Adipose tissue (tissue), 3 donors: ENCODE measurements around the gene MUC2. TPM values are rescaled to one million over a fixed set of nuclear protein-coding genes. Genes with fewer than 3 reads are reported as not detected.

ENCODE experiments used
- H3K27ac ChIP-seq: one replicate; pipeline ENCODE4 v1.5.1; 2013; ENCODE audit warnings: low read depth, low read length
- WGBS, 3 donors: extraction: QIAGEN DNeasy Blood & Tissue Kit; methylation state at CpG; one replicate each; pipeline ENCODE4 v1.1.7; 2013; 5-methylcytosine and 5-hydroxymethylcytosine counted together
- polyA plus RNA-seq, 3 donors: library from polyadenylated mRNA; stranded (reverse); fragments of 200-250 nt; gene quantifications; one replicate each; pipeline ENCODE4 v1.2.3, GENCODE V29; 2013
- donor health status: healthy with polysubstance abuse.
- donor health status: Bipolar disorder and iron deficiency.
- donor health status: healthy.

Gene MUC2
- polyA plus RNA-seq, 3 donors, result 0.01 to 0.31 TPM; not detected in 1

- no peak overlapping the region for H3K27ac ChIP-seq
- 84 to 86% (median 85%) methylated on average over 12 of the region's 12 CpGs for WGBS, 3 donors
Observed at GRCh38 chr11:1091332-1092083, 16.8 kb downstream of the MUC2 start.

GRCh38 chr11:1092145-1092670 lies 17.5 kb downstream of the MUC2 start:
- no peak overlapping the region for H3K27ac ChIP-seq
- WGBS, 3 donors, result 62 to 70% (median 69%) methylated on average over 16 to 17 of the region's 17 CpGs

- 77 to 84% (median 78%) methylated on average over 7 of the region's 7 CpGs for WGBS, 3 donors
- no peak overlapping the region for H3K27ac ChIP-seq
Observed at GRCh38 chr11:1092919-1093318, 18.2 kb downstream of the MUC2 start.

- no peak overlapping the region for H3K27ac ChIP-seq
- WGBS, 3 donors, result 91 to 96% (median 95%) methylated on average over 28 to 32 of the region's 32 CpGs
Observed at GRCh38 chr11:1099519-1100355, 25.1 kb downstream of the MUC2 start.

- no peak overlapping the region for H3K27ac ChIP-seq
- WGBS, 3 donors, result 85 to 93% (median 91%) methylated on average over 27 to 33 of the region's 33 CpGs
Observed at GRCh38 chr11:1100417-1101245, 26.0 kb downstream of the MUC2 start.

- 83 to 90% (median 85%) methylated on average over 48 to 50 of the region's 50 CpGs for WGBS, 3 donors
- no peak overlapping the region for H3K27ac ChIP-seq
Observed at GRCh38 chr11:1101318-1102089, 26.8 kb downstream of the MUC2 start.

- no peak overlapping the region for H3K27ac ChIP-seq
- 81 to 88% (median 86%) methylated on average over 31 of the region's 31 CpGs for WGBS, 3 donors
Observed at GRCh38 chr11:1102221-1102971, 27.7 kb downstream of the MUC2 start.

GRCh38 chr11:1102996-1103395 lies 28.3 kb downstream of the MUC2 start:
- 81 to 91% (median 89%) methylated on average over 12 of the region's 12 CpGs for WGBS, 3 donors
- no peak overlapping the region for H3K27ac ChIP-seq

- 77 to 81% (median 77%) methylated on average over 40 to 44 of the region's 44 CpGs for WGBS, 3 donors
- no peak overlapping the region for H3K27ac ChIP-seq
Observed at GRCh38 chr11:1103401-1104360, 29.0 kb downstream of the MUC2 start.

- H3K27ac ChIP-seq, result no peak overlapping the region
- 78 to 91% (median 84%) methylated on average over 28 of the region's 28 CpGs for WGBS, 3 donors
Observed at GRCh38 chr11:1104411-1105182, 29.9 kb downstream of the MUC2 start.

- H3K27ac ChIP-seq, result no peak overlapping the region
- 79 to 92% (median 90%) methylated on average over 7 of the region's 7 CpGs for WGBS, 3 donors
Observed at GRCh38 chr11:1105183-1105565, 30.5 kb downstream of the MUC2 start.

GRCh38 chr11:1106387-1106786 lies 31.7 kb downstream of the MUC2 start:
- 100% methylated on average over 1 of the region's 1 CpG for WGBS, 3 donors
- no peak overlapping the region for H3K27ac ChIP-seq

- WGBS, 3 donors, result 75 to 82% (median 78%) methylated on average over 30 to 32 of the region's 32 CpGs
- H3K27ac ChIP-seq, result no peak overlapping the region
Observed at GRCh38 chr11:1107316-1108245, 32.9 kb downstream of the MUC2 start.

GRCh38 chr11:1108246-1108900 lies 33.7 kb downstream of the MUC2 start:
- no peak overlapping the region for H3K27ac ChIP-seq
- WGBS, 3 donors, result 75 to 84% (median 83%) methylated on average over 29 of the region's 29 CpGs
